HG02973 (cell line): ENCODE results near the gene TNIP1.

Source experiments
- ATAC-seq: cut with Tn5 transposase; IDR thresholded peaks from one replicate; pipeline ENCODE4 v1.9.1; 2021; ENCODE audit warnings: moderate library complexity; ENCODE audit not compliant: unreplicated experiment

The TNIP1 gene

DNA sequence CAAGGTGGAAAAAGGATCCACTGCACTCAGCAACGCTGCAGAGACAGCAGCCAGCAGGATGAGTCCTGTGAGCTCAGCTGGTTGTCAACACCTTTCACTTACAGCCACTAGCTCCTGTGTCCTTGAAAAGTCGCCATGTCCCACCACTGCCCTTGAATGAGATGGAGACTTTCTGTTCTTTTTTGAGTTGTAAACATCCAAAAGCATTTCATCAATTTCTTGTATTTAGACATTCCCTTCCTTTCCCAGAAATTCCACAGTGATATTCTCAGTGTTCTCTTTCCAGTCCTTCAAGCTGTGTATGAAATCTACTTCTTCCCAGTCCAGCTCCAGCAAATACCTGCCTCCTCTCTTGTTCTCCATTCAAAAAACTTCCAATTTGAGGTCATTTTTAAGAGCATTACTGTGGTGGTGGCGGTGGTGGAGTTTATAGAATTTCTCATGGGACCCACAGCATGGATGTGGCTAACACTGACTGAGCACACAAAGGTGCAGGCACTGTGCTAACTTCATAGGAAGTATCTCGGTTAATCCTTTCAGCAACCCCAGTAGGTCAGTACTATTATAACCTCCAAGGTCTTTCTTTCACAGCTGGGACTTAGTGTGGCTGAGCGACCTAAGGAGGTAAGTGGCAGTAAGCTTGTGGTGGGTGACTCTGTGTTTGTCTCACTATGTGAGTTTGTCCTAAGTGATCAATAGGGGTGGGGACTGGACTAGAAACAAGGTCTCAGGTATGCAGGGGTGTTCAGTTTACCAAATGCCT, 75.5 kb downstream of the TNIP1 start:
- no peak for ATAC-seq

DNA sequence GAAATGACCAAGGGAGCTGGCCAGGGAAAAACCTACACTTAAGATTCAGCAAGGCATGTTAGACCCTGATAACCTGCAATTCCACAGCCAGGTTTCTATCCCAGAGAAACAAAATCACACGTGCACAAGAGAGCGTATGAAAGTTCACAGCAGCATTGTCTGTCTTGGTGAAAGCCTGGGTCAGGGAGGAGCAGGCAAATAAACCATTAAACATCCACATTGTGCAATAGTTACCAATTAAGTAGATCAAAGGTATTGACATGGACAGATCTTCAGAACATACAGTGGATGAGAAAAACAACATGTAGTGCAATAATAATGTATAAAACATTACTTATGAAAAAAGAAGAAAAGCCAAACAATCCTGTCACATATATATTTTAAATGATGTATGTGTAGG, 76.3 kb downstream of the TNIP1 start:
- no peak for ATAC-seq

DNA sequence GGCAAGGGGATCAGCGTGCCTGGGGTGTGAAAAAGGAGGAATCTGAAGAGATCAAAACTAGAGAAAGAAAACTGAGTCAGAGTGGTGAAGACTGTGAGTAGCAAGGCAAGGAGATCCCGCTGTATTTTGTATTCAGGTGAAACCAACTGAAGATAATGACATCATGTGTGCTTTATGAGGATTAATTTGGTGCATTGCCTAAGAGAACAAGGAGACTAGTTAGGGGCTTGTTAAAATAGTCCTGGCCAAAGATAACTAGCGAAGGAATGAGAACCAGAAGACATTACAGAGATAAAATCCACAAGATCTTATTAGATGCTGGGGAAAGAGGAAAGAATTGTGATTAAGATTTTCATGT, 77.4 kb downstream of the TNIP1 start:
- ATAC-seq: no peak

DNA sequence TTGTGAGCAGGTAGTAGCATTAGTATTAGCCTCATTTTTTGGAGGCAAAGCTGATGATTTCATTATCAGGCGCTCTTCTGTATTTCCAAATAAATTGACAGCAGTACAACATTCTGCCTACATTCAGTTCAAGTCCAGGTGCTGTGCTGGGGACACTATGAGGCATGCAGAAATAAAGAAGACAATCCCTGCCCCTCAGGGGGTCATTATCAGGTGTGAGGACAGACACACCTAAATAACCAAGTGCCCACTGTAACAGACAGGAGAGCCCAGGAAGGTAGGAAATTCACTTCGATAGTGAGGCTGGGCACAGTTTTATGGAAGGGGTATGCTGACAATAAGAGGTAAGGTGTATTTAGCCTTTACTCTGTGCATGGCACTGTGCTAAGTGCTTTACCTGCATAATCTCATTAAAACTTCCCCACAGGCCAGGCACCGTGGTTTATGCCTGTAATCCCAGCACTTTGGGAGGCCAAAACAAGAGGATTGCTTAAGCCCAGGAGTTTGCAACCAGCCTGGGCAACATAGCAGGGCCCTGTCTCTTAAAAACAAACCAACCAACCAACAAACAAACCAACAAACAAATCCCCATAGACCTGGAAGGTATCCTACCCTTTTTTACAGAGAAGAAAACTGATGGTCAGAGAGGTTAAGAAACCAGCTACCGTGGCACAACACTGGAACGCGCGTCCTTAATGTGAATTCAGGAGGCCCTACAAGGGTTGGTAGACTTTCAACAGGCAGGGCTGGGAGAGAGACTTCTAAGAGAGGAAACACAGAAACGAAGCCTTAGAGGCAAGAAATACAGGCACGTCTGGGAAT, 77.9 kb downstream of the TNIP1 start:
- ATAC-seq: no peak

DNA sequence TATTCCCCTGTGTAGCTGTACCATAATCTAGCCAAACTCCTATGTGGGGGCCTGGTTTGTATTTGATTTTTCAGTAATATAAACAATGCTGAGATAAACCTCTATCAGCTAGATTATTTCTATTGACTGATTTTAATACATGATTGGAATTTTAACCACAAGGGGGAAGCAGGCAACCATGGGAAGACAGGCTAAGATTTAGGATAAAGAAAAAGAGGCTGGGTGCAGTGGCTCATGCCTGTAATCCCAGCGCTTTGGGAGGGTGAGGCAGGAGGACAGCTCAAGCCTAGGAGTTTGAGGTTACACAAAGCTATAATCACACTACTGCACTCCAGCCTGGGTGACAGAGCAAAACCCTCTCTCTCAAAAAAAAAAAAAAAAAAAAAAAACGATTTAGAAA, 78.6 kb downstream of the TNIP1 start:
- no peak for ATAC-seq

DNA sequence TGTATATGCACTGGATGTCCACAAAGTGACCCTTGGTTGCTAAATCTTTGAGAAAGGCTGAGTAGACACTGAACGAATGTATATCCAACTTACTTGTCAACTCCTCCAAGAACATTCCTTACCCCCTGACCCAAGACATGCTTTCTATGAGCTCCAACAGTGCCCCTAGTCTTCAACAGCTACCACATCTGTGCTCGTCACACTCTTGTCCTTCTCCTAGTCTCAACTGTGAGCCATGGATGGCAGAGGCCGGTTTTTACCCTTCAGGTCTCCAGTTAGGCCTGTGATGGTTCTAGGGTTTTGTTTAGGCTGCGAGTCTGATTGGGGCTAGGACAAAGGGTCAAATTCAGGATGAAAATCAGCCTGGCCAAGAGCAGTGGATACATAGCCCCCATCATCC, 79.4 kb downstream of the TNIP1 start:
- no peak for ATAC-seq

DNA sequence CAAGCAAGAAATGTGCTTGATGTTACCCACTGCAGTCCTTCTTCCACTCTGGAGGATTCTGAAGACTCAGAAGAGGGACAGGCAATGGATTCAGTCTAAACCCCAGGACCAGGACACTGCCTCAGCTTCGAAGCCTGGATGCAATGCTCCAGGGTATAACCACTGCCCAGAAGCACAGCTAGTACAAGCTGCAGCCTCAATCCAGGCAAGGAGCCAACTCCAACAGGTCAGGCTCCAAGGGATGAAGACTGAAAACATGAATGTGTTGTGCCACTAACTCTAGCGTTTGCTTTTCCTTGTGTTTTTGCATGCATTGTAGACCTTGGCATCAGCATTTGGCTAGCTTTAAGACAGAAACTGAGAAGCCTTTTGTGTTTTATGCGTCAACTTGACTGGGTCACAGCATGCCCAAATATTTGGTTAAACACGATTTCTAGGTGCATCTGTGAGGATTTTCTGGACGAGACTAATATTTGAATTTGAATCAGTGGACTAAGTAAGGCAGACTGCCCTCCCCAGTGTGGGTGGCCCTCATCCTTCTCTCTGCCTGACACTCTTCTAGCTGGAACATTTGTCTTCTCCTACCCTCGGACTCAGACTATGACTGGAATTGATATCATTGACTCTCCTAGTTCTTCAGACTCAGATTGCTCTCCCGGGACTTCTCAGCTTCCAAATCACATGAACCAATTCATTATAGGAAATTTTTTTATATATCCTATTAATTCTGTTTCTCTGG, 81.0 kb downstream of the TNIP1 start:
- ATAC-seq: no peak

DNA sequence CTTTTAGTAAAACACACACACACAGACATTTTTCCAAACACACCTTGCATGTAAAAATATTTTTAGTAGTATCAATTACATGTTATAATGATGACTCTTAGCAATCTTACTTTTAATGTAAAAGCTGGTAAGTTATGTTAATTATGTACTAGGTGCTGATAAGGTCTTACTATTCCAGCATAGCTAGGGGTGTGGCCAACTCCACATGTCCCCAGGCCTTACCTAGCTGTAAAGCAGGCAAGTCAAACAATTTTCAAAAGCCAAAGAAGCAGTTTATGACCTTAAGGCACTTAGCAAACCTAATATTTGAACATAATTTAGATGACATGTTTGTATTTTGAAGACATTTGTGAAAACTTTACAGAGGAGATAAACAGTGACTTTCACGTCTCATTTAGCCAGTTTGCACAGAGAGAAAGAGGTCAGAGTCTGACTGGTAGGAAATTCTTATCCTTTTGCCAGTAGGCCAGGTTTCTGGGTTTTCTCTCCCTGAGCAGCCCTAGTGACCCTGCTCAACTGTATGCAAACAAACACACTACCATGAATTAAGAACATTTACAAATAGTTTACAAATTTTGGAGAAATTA, 86.9 kb downstream of the TNIP1 start:
- no peak for ATAC-seq

DNA sequence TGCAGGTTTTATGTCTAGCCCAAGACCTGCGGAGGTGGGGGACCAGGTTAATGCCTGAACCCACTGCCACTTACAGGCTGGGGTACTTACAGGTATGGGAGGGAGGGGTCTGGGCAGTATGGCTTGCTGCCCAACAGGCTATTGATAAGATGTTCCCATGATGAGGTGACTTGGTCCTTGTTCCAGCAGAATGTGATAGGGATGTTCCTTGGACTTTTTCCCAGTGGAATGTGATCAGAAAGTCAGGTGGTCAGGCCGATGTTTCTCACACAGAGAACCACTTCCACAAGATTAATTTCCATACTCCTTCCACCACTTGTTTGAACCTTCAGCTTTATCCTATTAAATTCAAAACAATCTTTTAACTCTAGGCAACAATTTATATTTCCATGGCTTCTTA, 87.4 kb downstream of the TNIP1 start:
- no peak for ATAC-seq

DNA sequence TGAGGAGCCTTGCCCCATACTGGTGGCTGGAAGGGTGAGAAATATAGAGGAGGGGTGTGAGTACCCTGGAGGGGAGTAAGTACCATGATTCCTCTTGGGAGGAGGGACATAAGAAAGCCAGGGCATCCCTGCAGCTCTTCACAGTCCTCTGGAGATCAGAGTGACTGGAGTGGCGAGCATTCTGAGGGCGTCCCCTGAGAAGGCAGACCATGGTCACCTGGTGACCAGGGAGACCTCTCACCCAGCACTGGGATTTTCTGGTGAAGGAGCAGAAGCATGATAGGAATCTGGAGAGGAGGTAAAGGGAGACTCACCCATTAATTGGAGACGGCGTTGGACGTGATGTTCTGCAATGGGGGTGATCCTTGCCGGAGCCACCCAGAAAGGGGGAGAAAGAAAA, 88.1 kb downstream of the TNIP1 start:
- ATAC-seq: no peak

DNA sequence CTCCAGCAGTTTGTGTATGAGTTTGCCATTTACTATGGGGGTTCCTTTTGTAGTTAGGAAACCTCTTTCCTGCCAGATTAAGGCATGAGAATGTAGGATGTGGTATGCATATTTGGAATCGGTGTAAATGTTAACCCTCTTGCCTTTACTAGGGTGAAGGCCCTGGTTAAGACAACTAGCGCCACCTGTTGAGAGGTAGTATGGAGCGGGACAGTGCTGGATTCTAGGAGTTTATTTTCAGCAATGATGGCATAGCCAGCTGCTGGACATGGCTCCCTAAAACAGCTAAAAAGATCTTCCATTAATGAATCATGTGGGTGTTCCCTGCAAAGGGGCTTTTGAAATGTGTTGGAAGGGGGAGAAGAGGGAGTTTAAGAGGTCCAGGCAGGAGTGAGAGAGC, 91.1 kb downstream of the TNIP1 start:
- no peak for ATAC-seq

DNA sequence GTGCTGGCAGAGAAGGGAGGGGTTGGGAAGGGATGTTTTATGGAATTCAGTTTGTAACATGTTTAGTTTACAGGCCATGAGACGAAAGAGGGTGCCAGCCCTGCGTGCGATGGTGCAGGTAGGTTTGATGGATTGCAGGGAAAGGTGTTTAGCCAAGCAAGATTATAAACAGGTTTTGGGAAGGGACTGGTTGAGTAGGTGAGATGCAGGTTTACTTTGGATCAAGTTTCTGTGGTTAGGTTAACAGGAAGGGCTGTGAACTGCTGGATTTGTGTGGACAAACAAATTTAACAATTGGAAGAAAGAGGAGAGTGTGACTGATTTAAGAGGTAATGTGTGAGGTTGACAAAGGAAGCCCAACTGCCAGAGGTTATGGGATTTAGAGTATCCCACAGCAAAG, 93.1 kb downstream of the TNIP1 start:
- no peak for ATAC-seq
